ENCODE data around the gene TSSK3.
"Not testable (repeated sequence)": the region's sequence is repeated elsewhere in the genome, so short reads cannot be mapped to it uniquely, and the experiment has no call there.

The TSSK3 gene

GRCh38 chr1:32363713-32364112 lies 1.4 kb downstream of the TSSK3 start:
- no peak for DNase-seq (ENCODE audit: low spot score)

GRCh38 chr1:32364836-32365235 lies 2.5 kb downstream of the TSSK3 start:
- no peak for DNase-seq (ENCODE audit: low spot score)

- DNase-seq (ENCODE audit: low spot score) = no peak
Measured at GRCh38 chr1:32365445-32365844, 3.1 kb downstream of the TSSK3 start.

GRCh38 chr1:32367912-32368635 lies 5.7 kb downstream of the TSSK3 start:
- DNase-seq (ENCODE audit: low spot score) = no peak

- DNase-seq (ENCODE audit: low spot score) = no peak
Measured at GRCh38 chr1:32372149-32372756, 9.9 kb downstream of the TSSK3 start.

GRCh38 chr1:32373996-32374592 lies 11.8 kb downstream of the TSSK3 start:
- DNase-seq (ENCODE audit: low spot score) = no peak

- no peak for DNase-seq (ENCODE audit: low spot score)
Measured at GRCh38 chr1:32376199-32376598, 13.9 kb downstream of the TSSK3 start.

- DNase-seq (ENCODE audit: low spot score) = no peak
Measured at GRCh38 chr1:32377541-32378220, 15.3 kb downstream of the TSSK3 start.

GRCh38 chr1:32380057-32380456 lies 17.7 kb downstream of the TSSK3 start:
- DNase-seq (ENCODE audit: low spot score) = no peak

GRCh38 chr1:32386676-32387392 lies 24.5 kb downstream of the TSSK3 start:
- DNase-seq (ENCODE audit: low spot score) = no peak

GRCh38 chr1:32388641-32389040 lies 26.3 kb downstream of the TSSK3 start:
- no peak for DNase-seq (ENCODE audit: low spot score)

GRCh38 chr1:32390904-32391870 lies 28.8 kb downstream of the TSSK3 start:
- DNase-seq (ENCODE audit: low spot score) = no peak

- DNase-seq (ENCODE audit: low spot score) = no peak
Measured at GRCh38 chr1:32392325-32392724, 30.0 kb downstream of the TSSK3 start.

- DNase-seq (ENCODE audit: low spot score) = no peak
Measured at GRCh38 chr1:32393136-32393535, 30.8 kb downstream of the TSSK3 start.

GRCh38 chr1:32393832-32394140 lies 31.4 kb downstream of the TSSK3 start:
- no peak for DNase-seq (ENCODE audit: low spot score)

- peak; percentile 99 for DNase-seq (ENCODE audit: low spot score)
Measured at GRCh38 chr1:32394141-32394889, 32.0 kb downstream of the TSSK3 start, which contains the start of gene BSDC1. Gene BSDC1, minus strand, starts transcription at chr1:32394441. Its CDS starts 27 bp downstream, at chr1:32394414.

GRCh38 chr1:32394890-32395432 lies 32.6 kb downstream of the TSSK3 start:
- no peak for DNase-seq (ENCODE audit: low spot score)

GRCh38 chr1:32396524-32396923 lies 34.2 kb downstream of the TSSK3 start:
- not testable (repeated sequence) for DNase-seq (ENCODE audit: low spot score)

- no peak for DNase-seq (ENCODE audit: low spot score)
Measured at GRCh38 chr1:32398401-32398800, 36.1 kb downstream of the TSSK3 start.

GRCh38 chr1:32399843-32400242 lies 37.5 kb downstream of the TSSK3 start:
- no peak for DNase-seq (ENCODE audit: low spot score)
